Keratinocyte (primary cell): ENCODE measurements around the gene TMEM150B. TPM values are rescaled to one million over a fixed set of nuclear protein-coding genes. Genes with fewer than 3 reads are reported as not detected.

Source experiments
- DNase-seq: peaks from one replicate; pipeline ENCODE4 v3.0.0-alpha.2; 2011; ENCODE audit warnings: low read depth, missing footprints, low spot score
- FAIRE-seq: peaks from 2 replicates; lab custom pipeline; 2011; peaks lifted over from hg19 to GRCh38; lab: Jason Lieb, UNC
- H2AFZ ChIP-seq: 2 replicates; pipeline ENCODE4 v1.6.0; 2012; ENCODE audit warnings: low read length, control low read depth, inconsistent platforms; ENCODE audit not compliant: control insufficient read depth
- H3K27ac ChIP-seq: 2 replicates; pipeline ENCODE4 v1.5.1; 2011; ENCODE audit warnings: low read length; ENCODE audit not compliant: control insufficient read depth, insufficient read depth
- H3K27me3 ChIP-seq: 3 replicates; pipeline ENCODE4 v1.6.0; 2011; ENCODE audit warnings: low read length; ENCODE audit not compliant: control insufficient read depth, insufficient read depth; ENCODE audit errors: extremely low read depth
- H3K36me3 ChIP-seq, 2 experiments: 2 replicates in 1 of 2; 3 replicates in 1 of 2; pipeline ENCODE4 v1.5.1; 2011; ENCODE audit warnings: low read length in 2 of 2, mild to moderate bottlenecking in 1 of 2; ENCODE audit not compliant: control insufficient read depth in 2 of 2, insufficient read depth in 2 of 2; ENCODE audit errors: extremely low read depth in 1 of 2
- H3K4me1 ChIP-seq: 3 replicates; pipeline ENCODE4 v1.5.1; 2011; ENCODE audit warnings: low read length; ENCODE audit not compliant: control insufficient read depth, insufficient read depth; ENCODE audit errors: extremely low read depth
- H3K4me2 ChIP-seq: 3 replicates; pipeline ENCODE4 v1.6.0; 2011; ENCODE audit warnings: low read depth, low read length; ENCODE audit not compliant: control insufficient read depth, insufficient read depth; ENCODE audit errors: extremely low read depth
- H3K4me3 ChIP-seq, 3 experiments: fragments of 200-600 bp in 1 of 3; sonication (generic) in 1 of 3; 2 replicates in 2 of 3; 3 replicates in 1 of 3; pipeline ENCODE4 v1.5.1; 2011 to 2016; ENCODE audit warnings: low read length in 3 of 3, mild to moderate bottlenecking in 3 of 3, control low read depth in 2 of 3, inconsistent platforms in 1 of 3, low read depth in 1 of 3, mixed read lengths in 1 of 3, mixed run types in 1 of 3, moderate library complexity in 1 of 3; ENCODE audit not compliant: control insufficient read depth in 2 of 3, insufficient read depth in 2 of 3; ENCODE audit errors: extremely low read depth in 1 of 3
- H3K79me2 ChIP-seq: 2 replicates; pipeline ENCODE4 v1.6.0; 2012; ENCODE audit warnings: low read length; ENCODE audit not compliant: control insufficient read depth, insufficient read depth
- H3K9ac ChIP-seq: 3 replicates; pipeline ENCODE4 v1.6.0; 2011; ENCODE audit warnings: low read length; ENCODE audit not compliant: control insufficient read depth, insufficient read depth; ENCODE audit errors: extremely low read depth
- H3K9me1 ChIP-seq: 3 replicates; pipeline ENCODE4 v1.6.0; 2011; ENCODE audit warnings: low read length; ENCODE audit not compliant: control insufficient read depth, insufficient read depth; ENCODE audit errors: extremely low read depth
- H3K9me3 ChIP-seq: 2 replicates; pipeline ENCODE4 v1.5.1; 2012; ENCODE audit warnings: low read depth, low read length; ENCODE audit not compliant: control insufficient read depth
- H4K20me1 ChIP-seq: 3 replicates; pipeline ENCODE4 v1.6.0; 2011; ENCODE audit warnings: low read length; ENCODE audit not compliant: control insufficient read depth, insufficient read depth; ENCODE audit errors: extremely low read depth
- EZH2 ChIP-seq: IDR thresholded peaks from one replicate; pipeline ENCODE4 v1.6.1; 2012; ENCODE audit warnings: inconsistent platforms, mild to moderate bottlenecking, low read length, moderate library complexity
- dilution Hi-C: fragments of 300-500 bp; cut with MboI; formaldehyde crosslinking; loops from one replicate; pipeline ENCODE4 v1.7.0; 2020; ENCODE audit warnings: low sequenced_read_pairs; ENCODE audit not compliant: extremely low pct_ligation_motif_present
- polyA plus RNA-seq, 5 experiments: library from polyadenylated mRNA; depleted of rRNA in 3 of 5; stranded (reverse) in 3 of 5; stranded (forward) in 1 of 5; unstranded in 1 of 5; fragments of >200 nt; gene quantifications; 1 replicate in 1 of 5; 2 replicates in 3 of 5; 3 replicates in 1 of 5; pipeline versions ENCODE4 v1.2.1 to v1.2.3, GENCODE V29; 2011 to 2012; ENCODE audit warnings: missing spikeins in 2 of 5, low read depth in 1 of 5, low replicate concordance in 1 of 5
- TF ChIP-seq, protein P1 (sequence below), 3 experiments: IDR thresholded peaks in 1 of 3; conservative IDR thresholded peaks in 1 of 3; optimal IDR thresholded peaks in 1 of 3; 2 replicates in 2 of 3; 3 replicates in 1 of 3; pipeline versions ENCODE3 to v1.5.1; 2011; ENCODE audit warnings: low read length in 3 of 3, mild to moderate bottlenecking in 3 of 3, moderate library complexity in 2 of 3, control low read depth in 1 of 3, inconsistent platforms in 1 of 3; ENCODE audit not compliant: insufficient read depth in 2 of 3; ENCODE audit errors: extremely low read depth in 1 of 3

The TMEM150B gene
- polyA plus RNA-seq, 1 donor (not counting 4 experiments of a cell fraction or from before 2014, with no cell fraction given) = not detected

DNA sequence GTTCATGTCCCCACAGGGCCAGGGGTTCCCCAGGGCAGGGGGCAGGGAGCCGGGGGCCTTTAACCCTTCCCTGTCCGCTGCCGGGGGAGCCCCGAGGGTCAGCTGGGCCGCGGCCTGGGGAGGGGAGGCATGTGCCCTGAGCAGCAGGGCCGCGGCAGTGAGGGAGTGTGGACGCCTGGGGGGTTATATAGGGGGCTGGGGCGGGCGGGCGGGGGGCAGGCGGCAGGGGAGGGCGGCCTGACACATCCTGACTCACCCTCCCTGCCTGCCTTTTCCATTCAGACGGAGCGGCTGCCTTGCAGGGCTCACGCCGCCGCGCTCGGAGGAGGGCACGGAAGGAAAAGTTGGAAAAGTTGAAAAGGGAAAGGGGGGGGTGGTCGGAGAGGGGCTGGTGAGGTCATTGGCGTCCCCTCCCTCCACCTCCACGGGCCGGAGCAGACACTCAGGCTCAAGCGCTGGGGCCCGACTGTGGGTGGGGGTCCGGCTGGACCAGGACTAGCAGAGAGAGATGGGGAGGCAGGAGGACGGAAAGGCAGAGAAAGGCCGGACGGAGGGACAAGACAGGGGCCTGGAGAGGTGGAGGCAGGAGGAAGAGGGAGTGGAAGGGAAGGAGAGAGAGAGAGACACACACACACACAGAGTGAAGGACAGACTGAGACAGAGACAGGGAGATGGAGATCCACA lies 45.3 kb upstream of the TMEM150B start, which contains the start of gene IL11:
TSS of gene IL11 (minus strand) at position 159 of the 684 bp plus-strand sequence. CDS start at position 6, 153 bp downstream.
- Histone ChIP-seq H3K4me1 (peaks cover 15% of the 10 kb centered on the region), H3K4me3 (peak within 1 kb of the TSS; percentile 63 to 78 (median 76)), H4K20me1 (no peaks in the 10 kb centered on the region), H3K4me2 (peak within 1 kb of the TSS; percentile 77), H2AFZ (peak within 1 kb of the TSS; percentile 63), H3K9ac (peak within 1 kb of the TSS; percentile 69), H3K9me1 (no peaks in the 10 kb centered on the region), H3K9me3 (no peaks in the 10 kb centered on the region), H3K27me3 (peaks cover 15% of the 10 kb centered on the region), H3K27ac (peak within 1 kb of the TSS; percentile 36), H3K36me3 (no peaks in the 10 kb centered on the region), H3K79me2 (no peaks in the 10 kb centered on the region)
- TF ChIP-seq, protein P1, sequence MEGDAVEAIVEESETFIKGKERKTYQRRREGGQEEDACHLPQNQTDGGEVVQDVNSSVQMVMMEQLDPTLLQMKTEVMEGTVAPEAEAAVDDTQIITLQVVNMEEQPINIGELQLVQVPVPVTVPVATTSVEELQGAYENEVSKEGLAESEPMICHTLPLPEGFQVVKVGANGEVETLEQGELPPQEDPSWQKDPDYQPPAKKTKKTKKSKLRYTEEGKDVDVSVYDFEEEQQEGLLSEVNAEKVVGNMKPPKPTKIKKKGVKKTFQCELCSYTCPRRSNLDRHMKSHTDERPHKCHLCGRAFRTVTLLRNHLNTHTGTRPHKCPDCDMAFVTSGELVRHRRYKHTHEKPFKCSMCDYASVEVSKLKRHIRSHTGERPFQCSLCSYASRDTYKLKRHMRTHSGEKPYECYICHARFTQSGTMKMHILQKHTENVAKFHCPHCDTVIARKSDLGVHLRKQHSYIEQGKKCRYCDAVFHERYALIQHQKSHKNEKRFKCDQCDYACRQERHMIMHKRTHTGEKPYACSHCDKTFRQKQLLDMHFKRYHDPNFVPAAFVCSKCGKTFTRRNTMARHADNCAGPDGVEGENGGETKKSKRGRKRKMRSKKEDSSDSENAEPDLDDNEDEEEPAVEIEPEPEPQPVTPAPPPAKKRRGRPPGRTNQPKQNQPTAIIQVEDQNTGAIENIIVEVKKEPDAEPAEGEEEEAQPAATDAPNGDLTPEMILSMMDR (optimal IDR thresholded peaks at IDR 0.05 in 1 of 3, IDR thresholded peaks at IDR 0.05 in 1 of 3, conservative IDR thresholded peaks at IDR 0.05 in 1 of 3; ENCODE audit: extremely low read depth in 1 of 3, insufficient read depth in 2 of 3, low read length in 3 of 3) = no peak
- no peak for TF ChIP-seq EZH2
- DNase-seq = no peak
- dilution Hi-C loops = no loop called here
- no peak for FAIRE-seq

DNA sequence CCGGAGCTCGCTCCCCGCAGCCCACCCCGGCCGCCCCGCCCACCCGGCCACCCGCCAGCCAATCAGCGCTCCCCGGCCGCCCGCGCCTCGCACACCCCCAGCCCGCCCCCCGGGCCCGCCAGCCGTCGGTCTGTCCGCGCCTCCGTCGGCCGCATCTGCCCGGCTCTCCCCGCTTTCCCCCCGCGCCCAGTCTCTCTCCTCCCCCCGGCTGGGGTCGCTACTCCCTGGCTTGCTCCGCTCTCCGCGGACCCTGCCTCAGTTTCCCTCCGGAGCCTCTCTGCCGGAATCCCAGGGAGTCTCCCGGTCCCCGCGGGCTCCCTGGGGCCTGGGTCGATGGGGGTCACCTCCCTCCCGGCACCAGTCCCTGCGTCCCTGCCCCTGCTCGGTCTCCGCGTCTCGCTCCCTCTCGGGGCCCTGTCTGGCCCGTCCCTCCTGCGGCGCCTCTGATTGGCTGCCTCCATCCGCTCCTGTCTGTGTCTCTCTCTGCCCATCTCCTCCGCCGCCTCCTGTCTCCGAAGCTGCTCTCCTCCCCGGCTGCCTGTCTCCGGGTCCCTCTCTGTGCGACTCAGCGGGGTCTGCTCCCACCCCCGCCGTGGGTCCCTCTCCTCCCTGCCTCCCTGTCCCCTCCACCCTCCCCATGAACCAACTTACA lies 44.6 kb upstream of the TMEM150B start:
- peaks cover 15% of the 10 kb centered on the region for H3K27me3 ChIP-seq
- FAIRE-seq = no peak
- dilution Hi-C loops = no loop called here

More for the DNA sequence above, 44.6 kb upstream of the TMEM150B start:
- H3K4me2 ChIP-seq = peak overlapping the region; percentile 77
- peak overlapping the region; percentile 63 to 78 (median 76) for H3K4me3 ChIP-seq
- peak overlapping the region; percentile 36 for H3K27ac ChIP-seq
- H3K4me1 ChIP-seq = peaks cover 15% of the 10 kb centered on the region
- no peaks in the 10 kb centered on the region for H3K9me1 ChIP-seq
- no peaks in the 10 kb centered on the region for H3K36me3 ChIP-seq
- TF ChIP-seq, protein P1 (optimal IDR thresholded peaks at IDR 0.05 in 1 of 3, IDR thresholded peaks at IDR 0.05 in 1 of 3, conservative IDR thresholded peaks at IDR 0.05 in 1 of 3; ENCODE audit: extremely low read depth in 1 of 3, insufficient read depth in 2 of 3, low read length in 3 of 3) = no peak
- TF ChIP-seq EZH2 = no peak
- no peak for DNase-seq
- H3K9me3 ChIP-seq = no peaks in the 10 kb centered on the region
- H2AFZ ChIP-seq = peak overlapping the region; percentile 63
- H3K79me2 ChIP-seq = no peaks in the 10 kb centered on the region
- no peaks in the 10 kb centered on the region for H4K20me1 ChIP-seq
- peak overlapping the region; percentile 69 for H3K9ac ChIP-seq
